GM21526 (cell line): ENCODE results near the gene KCNK4.
A peak's percentile ranks its signal among the peaks of the same experiment; 100 is the strongest.
"Not testable (repeated sequence)": the region's sequence is repeated elsewhere in the genome, so short reads cannot be mapped to it uniquely, and the experiment has no call there.

ENCODE experiments used
- ATAC-seq: cut with Tn5 transposase; IDR thresholded peaks from one replicate; pipeline ENCODE4 v1.9.1; 2021; ENCODE audit warnings: moderate library complexity; ENCODE audit not compliant: unreplicated experiment, low FRiP score

Gene KCNK4

DNA sequence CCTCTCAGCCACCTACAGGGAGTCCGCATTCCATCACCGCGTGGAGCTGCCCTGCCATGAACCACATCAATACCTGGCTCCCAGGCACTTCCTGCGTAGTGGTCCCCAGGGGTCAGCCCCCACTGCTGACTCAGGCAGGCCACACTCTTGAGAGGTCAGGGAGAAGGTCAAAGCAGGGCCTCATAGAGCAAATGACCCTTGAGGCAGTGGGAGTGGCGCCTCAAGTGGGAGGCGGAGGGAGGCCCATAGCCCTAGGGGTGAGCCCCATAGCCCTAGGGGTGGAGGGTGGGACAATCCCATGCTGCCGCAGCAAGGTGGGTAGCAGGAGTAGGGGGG lies 31.8 kb downstream of the KCNK4 start:
- no peak for ATAC-seq

DNA sequence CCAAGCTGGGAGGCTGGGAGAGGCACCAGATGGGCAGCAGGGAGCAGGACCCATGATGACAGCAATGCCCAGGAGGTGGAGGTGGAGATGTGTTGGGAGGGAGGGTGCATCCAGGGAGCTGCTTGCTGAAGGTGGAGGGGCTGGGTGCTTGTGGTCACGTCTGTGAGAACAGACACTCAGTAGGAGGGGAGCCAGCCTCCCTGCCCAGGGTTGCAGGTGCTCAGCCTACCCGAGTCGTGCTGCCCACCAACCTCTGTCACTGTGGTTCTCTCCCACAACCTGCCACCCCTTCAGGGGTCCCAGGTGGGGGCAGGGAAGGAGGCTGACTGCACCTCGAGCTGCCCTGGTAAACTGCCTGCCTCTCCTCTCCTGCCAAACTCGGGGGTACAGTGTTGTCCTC lies 32.3 kb downstream of the KCNK4 start:
- ATAC-seq, result no peak

DNA sequence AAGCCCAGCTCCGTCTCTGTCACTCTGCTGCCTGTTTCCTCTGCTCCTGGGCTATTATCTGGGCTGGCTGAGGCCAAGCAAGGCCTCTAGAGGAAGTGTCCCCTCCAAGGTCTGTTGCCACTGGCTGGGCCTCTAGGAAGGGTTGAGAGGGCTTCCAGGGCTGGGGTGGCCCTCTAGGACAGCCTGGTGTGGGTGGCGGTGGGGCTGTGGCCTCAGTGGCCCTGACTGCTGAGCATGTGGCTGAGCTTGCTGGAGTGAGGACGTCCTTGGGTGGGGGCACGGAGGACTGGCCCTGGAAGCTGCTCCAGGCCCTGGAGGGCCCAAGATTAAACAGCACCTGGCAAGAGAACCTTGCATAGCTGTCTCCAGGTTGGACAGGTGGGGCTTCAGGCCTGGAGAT lies 32.9 kb downstream of the KCNK4 start:
- not testable (repeated sequence) for ATAC-seq

DNA sequence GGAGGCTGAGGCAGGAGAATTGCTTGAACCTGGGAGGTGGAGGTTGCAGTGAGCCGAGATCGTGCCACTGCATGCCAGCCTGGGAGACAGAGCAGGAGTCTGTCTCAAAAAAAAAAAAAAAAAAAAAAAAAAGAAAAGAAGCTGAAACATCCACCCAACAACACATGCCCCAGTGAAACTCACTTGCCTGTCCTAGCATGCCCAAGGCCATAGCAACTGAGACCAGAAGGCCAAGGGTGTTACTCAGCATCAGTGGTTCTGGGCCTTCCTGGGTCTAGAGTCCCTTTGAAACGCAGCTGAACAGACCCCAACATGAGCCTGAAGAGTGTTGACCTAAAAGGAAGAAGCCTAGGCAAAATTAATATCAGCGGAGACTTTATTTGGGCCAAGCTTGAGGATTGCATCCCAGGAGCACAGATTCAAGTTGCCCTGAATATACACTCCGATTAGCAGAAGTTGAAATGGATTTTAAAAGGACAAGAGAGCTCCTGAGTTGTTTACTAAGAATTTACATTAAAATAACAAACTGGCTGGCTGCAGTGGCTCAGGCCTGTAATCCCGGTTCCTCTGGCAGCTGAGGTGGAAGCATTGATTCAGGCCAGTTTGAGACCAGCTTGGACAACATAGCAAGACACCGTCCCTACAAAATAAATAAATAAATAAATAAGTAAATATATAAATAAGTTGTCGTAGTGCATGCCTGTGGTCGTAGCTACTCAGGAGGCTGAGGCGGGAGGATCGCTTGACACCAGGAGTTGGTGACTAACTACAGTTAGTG lies 33.8 kb downstream of the KCNK4 start:
- ATAC-seq, result no peak

DNA sequence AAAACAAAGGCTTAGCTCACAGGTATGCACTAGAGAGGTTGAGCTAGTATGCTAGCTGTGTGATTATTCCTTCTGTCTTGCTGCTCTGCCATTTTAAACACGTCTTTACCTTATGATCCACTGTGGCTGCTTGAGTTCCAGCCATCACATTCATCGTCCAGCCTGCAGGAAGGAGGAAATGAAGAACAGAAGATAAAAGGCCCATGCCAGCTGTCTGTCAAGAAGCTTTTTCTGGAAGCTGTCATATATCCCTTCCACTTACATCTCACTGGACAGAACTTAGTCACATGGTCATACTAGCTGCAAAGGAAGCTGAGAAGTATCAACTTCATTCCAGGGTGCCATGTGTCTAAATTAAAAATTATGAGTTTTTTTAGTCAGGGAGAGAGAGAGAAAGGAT lies 36.3 kb downstream of the KCNK4 start:
- ATAC-seq, result no peak

DNA sequence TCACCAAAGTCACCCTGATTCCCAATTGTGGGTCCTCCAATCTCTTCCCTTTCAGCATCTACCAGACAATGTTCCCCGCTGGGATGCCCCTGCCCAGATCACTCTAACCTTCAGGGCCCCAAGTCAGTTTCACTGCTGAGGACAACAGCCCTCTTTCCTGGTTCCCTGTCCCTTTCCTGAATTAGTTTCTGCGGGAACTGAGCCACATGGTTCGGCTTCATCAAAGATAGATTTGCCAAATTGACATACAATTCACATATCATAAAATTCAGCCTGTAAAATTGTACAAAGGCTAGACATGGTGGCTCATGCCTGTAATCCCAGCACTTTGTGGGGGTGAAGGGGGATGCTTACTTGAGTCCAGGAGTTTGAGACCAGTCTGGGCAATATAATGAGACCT lies 36.9 kb downstream of the KCNK4 start:
- no peak for ATAC-seq

DNA sequence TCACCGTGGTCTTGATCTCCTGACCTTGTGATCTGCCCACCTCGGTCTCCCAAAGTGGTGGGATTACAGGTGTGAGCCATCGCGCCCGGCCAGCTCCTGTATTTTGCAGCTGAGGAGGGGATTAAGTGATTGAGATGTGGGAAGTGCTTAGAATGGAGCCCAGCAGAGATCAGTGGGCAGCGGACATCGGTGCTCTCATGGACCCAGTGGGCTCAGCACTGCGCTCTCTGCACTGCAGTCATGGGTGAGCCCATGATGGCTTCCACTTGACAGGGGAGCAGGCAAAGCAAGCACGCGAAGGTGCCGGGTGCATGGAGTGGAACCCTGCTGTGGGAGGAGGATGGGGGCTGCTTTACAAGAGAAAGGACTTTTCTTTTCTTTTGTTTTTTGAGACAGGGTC lies 39.8 kb downstream of the KCNK4 start:
- no peak for ATAC-seq

DNA sequence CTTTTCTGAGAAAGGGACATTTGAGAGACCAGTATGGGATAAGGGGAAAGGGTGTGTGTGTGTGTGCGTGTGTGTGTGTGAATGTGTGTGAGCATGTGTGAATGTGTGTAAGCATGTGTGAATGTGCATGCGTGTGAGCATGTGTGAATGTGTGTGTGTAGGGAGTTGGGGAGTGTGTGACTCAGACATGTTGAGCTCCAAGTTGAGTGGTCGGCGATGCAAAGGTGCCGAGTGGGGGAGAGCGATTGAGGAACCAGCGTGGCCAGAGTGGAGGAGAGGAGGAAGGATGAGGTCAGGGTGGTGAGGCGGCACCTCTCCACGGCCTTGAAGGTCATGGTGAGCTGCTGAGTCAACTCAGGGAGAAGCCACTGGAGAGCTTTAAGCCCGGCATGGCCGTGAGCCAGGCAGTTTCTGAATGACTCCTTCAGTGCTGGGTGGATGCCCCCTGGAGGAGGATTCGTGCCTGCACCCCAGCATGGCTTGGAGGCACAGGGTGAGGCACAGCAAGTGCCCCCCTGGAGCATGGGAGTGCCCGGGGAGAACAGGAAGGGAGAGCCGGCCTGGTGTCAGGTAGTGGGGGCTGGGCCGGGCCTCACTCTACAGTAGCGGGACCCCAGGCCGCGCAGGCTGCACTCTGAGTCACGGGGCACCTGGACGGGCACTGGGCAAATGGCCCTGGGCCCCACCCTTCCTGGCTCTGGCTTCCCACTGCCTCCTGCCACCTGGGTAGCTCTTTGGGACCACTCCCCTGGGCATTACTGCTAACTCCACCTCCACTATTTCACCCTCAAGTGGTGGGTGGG lies 40.7 kb downstream of the KCNK4 start:
- no peak for ATAC-seq

DNA sequence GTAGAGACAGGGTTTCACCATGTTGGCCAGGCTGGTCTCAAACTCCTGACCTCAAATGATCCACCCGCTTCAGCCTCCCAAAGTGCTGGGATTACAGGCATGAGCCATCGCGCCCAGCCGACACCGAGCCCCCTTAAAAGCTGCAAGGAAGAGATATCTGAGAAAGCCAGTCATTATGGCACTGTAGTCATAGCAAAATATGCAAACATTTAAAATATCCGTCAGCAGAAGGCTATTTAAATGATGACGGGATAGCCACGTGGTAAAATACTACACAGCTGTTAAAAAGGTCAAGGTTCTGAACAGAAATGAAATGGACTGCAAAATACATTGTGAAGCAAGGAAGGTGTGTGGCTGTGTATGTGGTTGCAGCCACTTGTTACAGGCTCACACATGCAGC lies 42.5 kb downstream of the KCNK4 start:
- ATAC-seq, result no peak

DNA sequence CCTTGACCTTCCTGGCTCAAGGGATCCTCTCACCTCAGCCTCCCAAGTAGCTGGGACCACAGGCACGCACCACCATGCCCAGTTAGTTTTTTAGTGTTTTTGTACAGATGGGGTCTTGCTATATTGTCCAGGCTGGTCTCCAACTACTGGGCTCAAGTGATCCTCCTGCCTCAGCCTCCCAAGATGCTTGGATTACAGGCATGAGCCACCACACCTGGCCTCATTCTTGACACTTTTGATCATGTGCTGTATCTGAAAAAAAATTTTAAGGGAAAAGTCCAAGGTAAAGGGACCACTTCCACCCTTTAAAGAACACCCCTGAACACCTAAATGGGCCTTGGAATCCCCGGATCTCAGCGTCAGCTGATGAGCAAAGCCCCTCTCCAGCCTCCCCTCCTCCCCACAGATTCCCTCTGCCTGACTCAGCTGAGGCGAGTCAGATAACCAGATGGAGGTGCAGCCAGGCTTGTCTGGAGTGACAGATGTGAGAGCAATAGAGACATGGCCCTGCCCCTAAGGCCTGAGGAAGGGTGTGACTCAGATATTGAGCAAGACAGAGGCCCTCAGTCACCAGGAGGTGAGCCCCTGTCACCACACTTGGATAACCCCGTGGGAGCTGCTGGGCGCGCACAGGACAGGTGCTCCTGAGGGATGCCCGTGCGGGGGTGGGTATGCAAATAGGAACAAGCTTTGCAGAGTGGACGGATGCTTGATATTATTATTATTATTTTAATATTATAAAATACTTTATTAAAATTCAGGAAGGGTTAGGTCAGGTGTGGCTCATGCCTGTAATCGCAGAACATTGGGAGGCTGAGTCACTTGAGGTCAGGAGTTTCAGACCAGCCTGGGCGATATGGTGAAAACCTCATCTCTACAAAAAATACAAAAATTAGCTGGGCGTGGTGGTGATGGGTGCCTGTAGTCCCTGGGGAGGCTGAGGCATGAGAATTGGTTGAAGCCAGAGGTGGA lies 43.9 kb downstream of the KCNK4 start:
- ATAC-seq, result no peak

DNA sequence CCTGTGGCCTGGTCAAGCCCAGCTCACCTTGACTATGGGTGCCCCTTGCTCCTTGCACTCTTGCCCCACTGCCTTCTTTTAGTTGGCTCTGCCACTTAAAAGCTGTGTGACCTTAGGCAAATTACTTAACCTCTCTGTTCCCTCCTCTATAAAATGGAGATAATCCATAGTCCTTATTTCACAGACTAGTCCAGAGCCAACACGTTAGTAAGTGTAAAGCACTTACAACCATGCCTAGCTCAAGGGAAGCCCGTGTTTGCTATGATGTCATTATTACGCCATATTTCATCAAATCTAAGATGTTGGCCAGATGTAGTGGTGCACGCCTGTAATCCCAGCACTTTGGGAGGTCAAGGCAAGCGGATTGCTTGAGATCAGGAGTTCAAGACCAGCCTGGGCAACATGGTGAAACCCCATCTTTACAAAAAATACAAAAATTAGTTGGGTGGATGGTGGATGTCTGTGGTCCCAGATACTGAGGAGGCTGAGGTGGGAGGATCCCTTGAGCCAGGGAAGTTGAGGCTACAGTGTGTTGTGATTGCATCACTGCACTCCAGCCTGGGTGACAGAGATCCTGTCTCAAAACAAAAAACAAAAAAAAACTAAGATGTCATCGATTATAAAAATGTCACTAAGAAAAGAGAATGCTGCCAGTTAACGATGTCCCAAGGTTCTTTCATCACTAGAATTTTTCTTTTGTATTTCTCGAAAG lies 46.6 kb downstream of the KCNK4 start:
- no peak for ATAC-seq

DNA sequence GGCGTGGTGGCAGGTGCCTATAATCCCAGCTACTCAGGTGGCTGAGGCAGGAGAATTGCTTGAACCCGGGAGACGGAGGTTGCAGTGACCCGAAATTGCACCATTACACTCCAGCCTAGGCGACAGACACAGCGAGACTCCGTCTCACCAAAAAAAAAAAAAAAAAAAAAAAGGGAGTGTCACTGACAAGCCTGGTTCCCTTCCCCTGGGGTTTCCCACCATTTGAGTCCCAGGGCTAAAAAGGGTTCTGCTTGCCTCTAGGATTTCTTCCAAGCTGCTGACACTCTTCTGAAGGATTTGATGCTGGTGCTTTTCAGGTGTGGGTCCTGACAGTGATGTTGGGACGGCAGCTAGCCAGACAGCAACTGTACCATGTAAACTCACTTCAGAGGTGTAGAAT lies 47.6 kb downstream of the KCNK4 start:
- ATAC-seq, result no peak

DNA sequence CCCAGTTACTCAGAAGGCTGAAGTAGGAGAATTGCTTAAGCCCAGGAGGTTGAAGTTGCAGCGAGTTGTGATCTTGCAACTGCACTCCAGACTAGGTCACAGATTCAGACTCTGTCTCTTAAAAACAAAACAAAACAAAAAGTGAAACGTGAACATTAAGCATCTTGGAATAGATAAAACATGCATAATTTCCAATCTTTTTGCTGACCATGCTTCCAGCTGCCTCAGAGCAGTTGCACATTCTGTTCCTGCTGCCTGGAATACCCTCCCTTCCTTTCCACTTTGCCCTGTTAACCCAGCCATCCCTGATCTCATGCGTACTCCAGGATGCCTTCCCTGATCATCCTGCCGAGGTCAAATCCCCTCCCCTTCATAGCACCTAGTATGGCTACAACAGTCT lies 48.2 kb downstream of the KCNK4 start:
- no peak for ATAC-seq

DNA sequence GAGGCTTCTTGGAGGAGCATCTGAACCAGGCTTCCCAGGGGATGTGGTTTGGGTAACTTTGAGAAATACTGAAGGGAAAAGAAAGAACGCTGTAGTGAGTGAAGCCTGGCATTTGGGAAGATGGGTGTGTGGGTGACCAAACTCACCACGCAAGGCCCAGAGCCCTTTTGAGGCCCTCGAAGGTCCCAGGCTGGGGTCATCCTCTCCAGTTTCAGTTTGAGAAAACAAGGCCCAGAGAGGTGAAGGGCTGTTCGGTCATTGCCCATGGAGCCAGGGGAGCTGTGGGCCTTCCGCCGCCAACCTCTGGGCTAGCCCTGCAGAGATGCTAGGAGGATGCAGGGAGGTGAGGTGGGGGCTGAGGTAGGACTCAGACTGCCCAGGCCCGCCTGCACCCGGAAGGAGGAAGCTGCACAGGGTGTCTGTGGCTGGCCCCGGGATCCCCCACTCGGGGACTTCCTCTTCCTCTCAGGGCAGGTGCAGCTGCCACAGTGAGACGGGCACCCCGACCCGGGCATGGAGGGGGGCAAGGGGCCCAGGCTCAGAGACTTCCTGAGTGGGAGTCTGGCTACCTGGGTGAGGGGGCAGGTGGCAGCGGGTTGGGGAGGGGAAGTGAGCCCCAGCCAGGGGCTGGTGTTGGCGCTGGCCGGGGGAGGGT lies 48.8 kb downstream of the KCNK4 start, which contains the start of gene CCDC88B:
CCDC88B (plus strand) TSS at position 451 of the 655 bp plus-strand sequence; CDS start at position 514, 63 bp downstream.
- peak; percentile 48 for ATAC-seq

DNA sequence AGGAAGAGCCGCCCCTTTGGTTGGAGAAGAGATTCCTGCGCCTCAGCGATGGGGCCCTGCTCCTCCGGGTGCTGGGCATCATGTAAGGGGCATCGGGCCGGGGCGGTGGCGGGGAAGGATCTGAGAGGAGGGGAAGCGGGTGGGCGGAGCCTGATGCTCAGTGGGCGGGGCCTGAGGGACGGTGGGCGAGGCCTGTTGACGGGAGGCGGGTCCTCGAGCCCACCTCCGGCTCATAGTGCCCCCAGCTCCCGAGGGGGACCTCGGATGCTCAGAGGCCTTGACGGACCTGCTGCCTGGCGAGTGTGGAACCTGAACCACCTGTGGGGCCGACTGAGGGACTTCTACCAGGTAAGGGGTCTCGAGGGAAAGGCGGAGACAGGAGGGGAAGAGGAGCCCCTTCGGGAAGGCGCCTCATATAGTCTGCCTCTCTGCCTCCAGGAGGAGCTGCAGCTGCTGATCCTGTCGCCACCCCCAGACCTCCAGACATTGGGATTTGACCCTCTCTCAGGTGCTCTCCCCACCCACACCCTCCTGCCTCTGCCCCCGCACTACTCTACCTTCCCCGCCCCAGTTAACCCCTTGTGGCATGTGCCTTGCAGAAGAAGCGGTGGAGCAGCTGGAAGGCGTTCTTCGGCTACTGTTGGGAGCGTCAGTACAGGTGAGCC lies 49.7 kb downstream of the KCNK4 start:
- ATAC-seq, result peak; percentile 35

DNA sequence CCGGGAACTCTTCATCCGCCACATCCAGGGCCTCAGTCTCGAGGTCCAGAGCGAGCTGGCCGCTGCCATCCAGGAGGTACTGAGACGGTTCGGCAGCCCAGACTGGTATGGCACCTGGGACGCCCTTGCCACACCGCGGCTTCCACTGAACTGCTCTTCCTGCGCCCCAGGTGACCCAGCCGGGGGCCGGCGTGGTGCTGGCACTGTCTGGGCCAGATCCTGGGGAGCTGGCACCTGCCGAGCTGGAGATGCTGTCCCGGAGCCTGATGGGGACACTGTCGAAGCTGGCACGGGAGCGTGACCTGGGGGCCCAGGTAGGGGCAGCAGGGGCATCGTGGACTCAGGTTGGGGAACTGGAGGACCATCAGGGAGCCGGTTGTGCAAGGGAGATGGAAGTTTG lies 50.3 kb downstream of the KCNK4 start:
- no peak for ATAC-seq

DNA sequence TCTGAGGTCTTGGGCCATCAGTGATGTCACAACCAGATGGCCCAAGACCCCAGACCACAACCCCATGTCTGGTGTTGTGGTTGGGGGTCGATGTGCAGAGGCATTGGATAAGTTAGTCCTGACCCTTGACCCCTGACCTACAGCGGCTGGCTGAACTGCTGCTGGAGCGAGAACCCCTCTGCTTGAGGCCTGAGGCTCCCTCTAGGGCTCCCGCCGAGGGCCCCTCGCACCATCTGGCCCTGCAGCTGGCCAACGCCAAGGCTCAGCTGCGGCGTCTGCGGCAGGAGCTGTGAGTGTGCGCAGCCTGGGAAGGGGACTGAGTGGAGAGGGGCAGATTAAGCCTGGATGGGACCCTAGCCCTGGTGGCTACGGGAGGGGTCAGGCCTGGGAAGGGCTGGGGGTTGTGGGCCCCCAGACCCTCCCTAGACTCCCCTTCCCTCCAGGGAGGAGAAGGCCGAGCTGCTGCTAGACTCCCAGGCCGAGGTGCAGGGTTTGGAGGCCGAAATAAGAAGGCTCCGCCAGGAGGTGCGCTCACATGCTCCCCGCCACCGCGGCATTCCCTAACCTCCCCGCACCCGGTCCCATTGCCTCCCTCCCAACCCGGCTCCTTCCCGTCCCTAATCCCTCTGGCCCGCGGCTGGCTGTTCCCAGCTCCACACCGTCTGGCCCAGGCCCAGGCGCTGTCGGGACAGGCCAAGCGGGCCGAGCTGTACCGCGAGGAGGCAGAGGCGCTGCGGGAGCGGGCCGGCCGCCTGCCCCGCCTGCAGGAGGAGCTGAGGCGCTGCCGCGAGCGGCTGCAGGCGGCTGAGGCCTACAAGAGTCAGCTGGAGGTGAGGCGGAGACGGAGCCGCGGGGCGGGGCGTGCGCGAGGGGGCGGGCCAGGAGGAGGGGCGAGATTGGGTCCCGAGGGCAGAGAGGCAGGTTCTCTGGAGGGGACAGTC lies 51.0 kb downstream of the KCNK4 start:
- ATAC-seq, result no peak
